Activated CD4-positive, alpha-beta T cell treated with anti-CD3 and anti-CD28 coated beads for 1 hour (primary cell): ENCODE data around the gene LIPC.

ENCODE experiments used
- DNase-seq: peaks from one replicate; pipeline ENCODE4 v3.0.0-alpha.2; 2020

LIPC gene

GRCh38 chr15:58460116-58460790 lies 28.5 kb downstream of the LIPC start:
- DNase-seq: no peak

DNA sequence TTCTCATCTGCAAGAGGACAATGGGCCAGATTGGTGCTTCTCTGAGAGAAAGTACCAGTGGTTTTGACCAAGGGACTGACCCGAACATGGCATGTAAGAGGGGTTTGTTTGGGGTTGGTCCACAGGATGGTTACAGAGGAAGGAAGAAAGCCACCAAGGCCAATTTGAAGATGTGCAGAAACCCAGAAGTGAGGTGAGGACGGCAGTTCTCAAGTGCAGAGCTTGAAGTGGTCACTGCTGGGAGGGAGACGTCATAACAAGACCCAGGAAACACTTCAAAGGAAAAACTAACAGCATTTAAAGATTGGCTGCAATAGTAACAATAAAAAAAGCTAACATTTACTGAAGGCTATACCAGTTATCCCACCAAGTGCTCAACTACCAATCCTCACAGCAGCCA lies 29.1 kb downstream of the LIPC start:
- no peak for DNase-seq

GRCh38 chr15:58462547-58462946 lies 30.8 kb downstream of the LIPC start:
- no peak for DNase-seq

GRCh38 chr15:58462973-58463663 lies 31.3 kb downstream of the LIPC start:
- DNase-seq: no peak

DNA sequence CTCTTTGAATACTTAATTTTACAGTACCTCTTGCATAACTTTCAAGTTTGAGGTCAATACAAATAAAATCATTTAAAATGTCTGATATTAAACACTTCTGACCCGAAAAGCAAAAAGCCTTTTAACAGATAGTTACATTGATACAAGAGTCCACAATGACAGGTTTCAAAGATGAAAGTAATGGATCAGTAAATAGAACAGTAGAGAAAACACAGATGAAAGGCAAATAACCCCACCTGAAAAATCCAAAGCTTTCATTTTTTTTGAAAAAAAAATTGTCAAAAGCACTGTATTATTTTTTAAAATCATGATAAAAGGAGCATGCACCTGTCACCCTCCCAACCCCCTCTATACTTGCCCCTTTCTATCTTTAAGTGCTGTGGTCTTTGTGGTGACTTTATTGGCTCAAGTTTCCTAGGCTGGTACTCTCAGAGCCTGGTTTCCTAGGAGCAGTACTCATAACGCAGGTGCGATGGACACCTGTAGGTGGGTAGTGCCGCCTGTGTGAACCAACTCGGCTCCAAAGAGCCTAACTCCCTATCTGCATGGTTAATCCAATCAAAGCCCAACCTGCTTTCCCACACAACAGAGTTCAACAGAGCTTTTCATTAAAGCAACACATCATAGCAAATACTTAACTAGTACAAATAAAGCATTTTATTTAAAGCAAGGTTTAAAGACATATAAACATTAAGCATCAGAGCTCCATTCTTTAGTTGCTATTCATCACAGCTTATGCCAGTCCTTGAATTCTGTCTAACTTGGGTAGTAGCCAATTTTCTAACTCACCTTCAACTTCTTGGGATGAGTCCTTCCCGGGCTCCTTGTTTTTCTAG lies 32.2 kb downstream of the LIPC start:
- no peak for DNase-seq

DNA sequence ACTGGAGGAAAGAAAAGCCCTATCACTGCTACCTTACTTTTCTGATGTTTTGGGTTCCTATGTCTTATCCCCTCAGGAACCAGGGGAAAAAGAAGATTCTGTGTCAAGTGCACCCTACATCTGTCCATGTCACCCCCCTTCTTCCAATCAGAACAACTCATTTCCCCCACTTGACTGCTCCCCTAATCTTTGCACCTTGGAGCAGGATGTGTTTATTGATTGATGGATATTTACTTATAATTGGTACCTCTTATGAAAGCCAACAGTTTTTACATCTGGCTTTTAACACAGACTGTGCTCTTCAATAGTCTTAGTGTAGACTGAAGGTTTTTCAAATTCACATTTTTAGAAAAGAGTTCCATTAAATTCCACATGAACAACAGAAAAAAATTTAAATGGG lies 33.3 kb downstream of the LIPC start:
- DNase-seq: no peak

GRCh38 chr15:58465866-58466517 lies 34.2 kb downstream of the LIPC start:
- DNase-seq: no peak

GRCh38 chr15:58466566-58466965 lies 34.8 kb downstream of the LIPC start:
- no peak for DNase-seq

DNA sequence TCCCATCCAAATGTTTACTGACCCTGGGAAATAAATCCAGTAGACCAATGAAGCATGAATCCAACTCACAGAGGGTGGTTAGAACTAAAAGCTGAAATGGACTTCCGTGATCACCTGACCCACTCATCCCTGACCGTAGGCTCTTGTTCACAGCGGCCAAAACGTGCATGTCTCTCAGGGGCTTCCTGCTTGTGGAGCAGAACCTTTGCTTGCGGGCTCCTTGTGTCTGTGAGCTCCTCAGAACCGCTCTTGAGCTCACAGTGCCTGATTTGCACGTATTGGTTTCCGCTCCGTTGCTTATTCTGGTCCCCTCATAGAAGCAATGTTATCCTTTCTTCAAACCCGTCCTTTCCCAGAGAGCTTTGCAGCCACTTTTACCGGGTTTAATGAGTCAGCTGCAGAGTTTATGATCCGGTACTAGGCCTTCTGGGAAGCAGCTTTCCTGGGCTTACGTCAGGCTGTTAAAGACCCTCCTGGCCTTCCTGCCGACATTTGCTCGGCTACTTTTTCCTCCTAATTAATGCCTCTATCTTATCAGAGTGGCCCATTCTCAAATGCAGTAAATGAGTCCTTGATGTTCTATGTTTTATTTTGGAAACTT lies 35.4 kb downstream of the LIPC start:
- DNase-seq: no peak

DNA sequence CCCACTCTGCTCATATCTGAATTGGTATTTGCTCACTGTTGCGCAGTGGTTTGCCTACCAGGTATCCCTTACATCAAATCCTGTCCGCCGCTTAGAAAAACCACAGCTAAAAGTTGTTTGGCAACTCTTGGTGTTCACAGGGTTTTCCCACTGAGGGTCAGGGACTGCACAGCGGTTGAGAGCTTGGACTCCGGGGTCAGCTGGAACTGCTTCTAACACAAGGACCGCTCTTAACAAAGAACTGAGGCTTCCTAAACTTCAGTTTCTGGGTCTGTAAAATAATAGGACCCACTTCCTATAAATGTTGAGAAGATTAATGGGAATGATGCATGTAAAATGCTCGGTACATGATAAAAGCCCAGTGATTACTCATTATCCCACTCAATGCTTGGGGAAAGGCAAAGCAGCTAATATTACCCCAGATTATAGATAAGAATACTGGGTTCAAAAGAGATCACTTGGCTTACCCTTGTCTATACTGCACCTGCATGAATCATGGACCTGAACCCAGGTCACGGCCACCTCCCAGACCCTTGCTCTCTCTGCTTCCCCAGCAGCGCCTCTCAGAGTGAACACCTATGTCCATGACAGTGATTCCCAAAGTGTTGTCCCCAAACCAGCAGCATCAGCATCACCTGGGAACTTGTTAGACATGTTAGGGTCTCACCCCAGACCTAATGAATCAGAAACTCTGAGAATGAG lies 36.1 kb downstream of the LIPC start:
- DNase-seq: no peak

DNA sequence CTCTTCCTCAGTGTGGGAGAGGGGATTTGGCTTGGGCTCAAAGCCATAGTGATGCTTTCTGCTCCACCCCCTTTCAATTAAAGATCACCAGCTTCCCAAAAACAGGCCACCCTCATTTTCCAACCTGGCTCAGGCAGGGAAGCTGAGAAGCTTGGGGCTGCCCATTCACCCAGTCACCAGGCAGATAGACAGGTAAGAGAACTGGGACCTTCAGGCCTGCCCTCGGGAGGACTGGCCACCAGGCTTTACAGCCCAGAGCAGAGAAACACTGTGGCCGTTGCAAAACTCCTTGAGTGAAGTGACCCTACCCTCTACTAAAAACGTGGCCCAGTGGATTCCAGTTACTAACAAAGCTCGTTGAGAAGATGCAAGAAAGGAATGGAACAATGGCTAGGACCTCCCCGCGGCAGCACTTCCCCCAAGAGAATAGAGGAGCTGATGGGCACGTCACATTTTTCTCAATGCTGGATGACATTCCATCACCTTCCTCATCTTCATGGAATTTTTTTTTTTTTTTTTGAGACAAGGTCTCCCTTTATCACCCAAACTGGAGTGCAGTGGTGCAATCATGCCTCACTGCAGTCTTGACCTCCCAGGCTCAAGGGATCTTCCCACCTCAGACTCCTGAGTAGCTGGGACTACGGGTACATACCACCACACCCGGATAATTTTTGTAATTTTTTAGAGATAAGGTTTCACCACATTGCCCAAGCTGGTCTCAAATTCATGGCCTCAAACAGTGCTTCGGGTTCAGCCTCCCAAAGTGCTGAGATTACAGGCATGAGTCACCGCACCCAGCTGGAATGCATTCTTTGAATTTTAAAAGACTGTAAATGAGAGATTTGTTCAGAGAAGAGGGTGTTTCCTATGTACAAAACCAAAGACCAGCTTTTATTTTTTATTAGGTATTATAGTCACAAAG lies 37.9 kb downstream of the LIPC start:
- DNase-seq: no peak

DNA sequence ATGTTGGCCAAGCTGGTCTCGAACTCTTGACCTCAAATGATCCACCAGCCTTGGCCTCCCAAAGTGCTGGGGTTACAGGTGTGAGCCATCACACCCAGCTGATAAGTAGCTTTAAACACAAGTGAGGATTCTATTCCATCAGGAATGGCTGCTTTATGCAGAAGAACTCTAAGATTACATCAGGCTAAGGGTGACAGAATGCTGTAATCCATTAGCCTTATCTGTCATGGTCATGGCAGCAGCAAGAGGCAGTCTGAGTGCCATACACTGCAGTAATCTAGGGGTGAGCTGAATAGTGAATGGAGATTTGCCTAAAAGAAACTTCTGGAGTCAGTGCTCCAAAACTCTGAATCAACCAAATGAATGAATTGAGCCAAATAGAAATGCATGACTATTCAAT lies 39.6 kb downstream of the LIPC start:
- no peak for DNase-seq

DNA sequence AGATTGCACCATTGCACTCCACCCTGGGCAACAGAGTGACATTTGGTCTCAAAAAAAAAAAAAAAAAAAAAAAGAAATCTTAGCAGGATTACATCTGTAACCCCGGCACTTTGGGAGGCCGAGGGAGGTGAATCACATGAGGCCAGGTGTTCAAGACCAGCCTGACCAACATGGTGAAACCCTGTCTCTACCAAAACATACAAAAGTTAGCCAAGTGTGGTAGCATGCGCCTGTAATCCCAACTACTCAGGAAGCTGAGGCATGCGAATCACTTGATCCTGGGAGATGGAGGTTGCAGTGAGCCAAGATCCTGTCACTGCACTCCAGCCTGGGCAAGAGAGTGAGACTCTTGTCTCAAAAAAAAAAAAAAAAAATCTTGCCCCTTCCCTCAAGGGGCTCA lies 40.4 kb downstream of the LIPC start:
- no peak for DNase-seq

GRCh38 chr15:58472821-58473581 lies 41.2 kb downstream of the LIPC start:
- peak; percentile 15 for DNase-seq

DNA sequence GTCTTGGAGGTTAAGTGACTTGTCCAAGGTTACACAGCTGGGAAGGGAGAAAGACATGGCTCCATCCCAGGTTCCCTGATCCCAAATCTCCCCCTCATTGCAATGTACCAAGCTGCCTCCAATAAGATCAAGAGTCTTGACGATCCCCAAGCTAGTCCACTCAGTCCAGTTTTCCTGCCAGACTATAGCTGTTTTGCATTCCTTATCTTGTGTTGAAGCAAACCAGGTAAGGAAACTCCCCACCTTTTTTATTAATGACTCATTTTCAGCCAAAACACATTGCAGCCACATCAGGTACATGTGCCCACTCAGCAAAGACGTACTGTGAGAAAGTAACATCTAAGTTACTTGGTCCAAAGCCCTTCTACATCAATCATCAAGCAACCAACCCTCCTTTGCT lies 41.9 kb downstream of the LIPC start:
- no peak for DNase-seq

DNA sequence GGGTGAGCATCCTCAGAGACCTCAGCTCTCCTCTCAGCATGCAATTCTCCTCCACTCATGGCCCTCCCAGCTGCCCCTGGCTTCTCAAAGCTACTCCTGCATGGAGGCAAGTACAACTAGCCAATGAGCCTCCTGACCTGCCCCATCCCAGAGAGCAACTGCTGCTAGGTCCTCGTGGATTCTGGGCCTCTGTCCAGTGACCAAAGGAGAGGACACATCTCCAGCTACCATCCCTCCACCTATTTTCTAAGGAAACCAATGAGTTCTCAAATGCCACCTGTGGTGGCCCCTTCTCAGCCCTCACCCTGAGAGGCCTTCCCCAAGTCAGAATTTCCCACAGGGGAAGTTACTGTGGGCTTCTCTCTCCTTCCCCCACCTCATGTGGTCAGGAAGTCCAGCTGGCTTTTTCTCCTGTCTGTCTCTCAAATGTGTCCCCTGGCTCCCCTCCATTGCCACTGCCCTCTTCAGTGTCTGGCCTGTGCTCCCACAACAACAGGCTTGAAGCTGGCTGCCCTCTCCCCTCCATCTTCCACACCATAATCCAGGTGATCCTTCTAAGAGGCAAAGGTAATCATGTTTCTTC lies 43.0 kb downstream of the LIPC start:
- no peak for DNase-seq

- DNase-seq: no peak
Measured at GRCh38 chr15:58475573-58476524, 44.1 kb downstream of the LIPC start.

DNA sequence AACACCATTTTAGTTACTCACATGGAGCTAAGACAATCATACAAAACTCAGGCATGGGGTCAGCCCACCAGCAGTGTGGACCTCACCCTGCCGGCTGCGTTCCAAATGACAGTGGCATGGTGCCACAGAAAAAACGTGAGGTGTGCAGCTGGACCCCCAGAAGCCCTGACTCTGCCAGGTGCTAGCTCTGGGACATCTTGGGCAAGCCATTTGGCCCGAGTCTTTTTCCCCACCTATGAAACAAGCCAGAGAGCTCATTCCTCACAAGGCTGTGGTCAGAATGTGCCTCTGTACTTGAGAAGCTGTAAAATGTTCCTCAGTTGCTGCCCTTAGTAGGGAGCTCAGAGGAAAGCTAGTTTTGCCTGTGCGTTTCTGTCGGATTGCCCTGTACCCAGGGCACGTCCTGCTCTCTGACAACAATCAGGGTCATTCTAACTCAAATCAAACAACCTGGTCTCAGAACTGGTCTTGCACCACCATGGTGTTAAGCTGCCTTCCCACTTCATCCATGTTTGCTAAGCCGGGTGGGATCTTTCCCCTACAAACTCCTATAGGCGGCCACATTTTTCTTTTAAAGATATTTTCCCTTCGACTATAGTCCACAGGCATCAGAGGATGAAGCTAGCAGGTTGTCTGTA lies 44.9 kb downstream of the LIPC start:
- DNase-seq: no peak
